ENCODE measurements around the gene NCK1. TPM values are rescaled to one million over a fixed set of nuclear protein-coding genes. Genes with fewer than 3 reads are reported as not detected.
"Not testable (repeated sequence)": the region's sequence is repeated elsewhere in the genome, so short reads cannot be mapped to it uniquely, and the experiment has no call there.

The NCK1 gene
- total and polyA plus RNA-seq, 2 donors: 45.2 to 70.2 TPM

DNA sequence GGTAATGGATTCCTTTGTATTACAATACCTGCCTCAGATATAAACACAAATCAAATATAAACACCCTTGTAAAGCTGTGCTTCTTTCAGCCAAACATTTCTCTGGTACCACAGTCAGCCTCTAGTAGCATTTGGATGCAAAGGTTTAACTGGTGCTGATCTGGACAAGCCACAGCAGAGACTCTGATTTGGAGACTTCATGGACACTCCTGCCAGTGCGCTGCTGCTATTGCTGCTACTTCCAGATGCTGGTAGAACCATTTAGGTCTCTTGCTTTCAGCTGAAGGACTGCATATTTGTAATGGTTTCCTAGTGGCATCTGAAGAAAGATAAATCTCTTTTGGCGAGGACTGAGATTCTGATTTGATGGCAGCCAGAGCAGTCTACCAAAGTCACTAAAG, 36.9 kb downstream of the NCK1 start:
- Histone ChIP-seq H3K27ac (ENCODE audit: low read depth in 1 of 2, low read length in 1 of 2) (peak overlapping the region; percentile 52 to 64), H3K4me3 (ENCODE audit: low read length in 2 of 2) (no peak overlapping the region), H3K27me3 (ENCODE audit: control insufficient read depth in 2 of 2, insufficient read depth in 1 of 2, low read length in 1 of 2) (no peaks in the 10 kb centered on the region), H3K36me3 (ENCODE audit: control insufficient read depth in 2 of 2, insufficient read depth in 2 of 2, low read length in 1 of 2) (peaks cover 4 to 16% of the 10 kb centered on the region in 2 donors), H3K9me3 (ENCODE audit: control insufficient read depth in 2 of 2, insufficient read depth in 1 of 2, low read length in 1 of 2) (peaks cover 2 to 5% of the 10 kb centered on the region in 2 donors), H3K4me1 (ENCODE audit: control insufficient read depth in 2 of 2, insufficient read depth in 2 of 2, low read length in 2 of 2) (peaks cover 4 to 11% of the 10 kb centered on the region in 2 donors)
- 97% methylated on average over 2 of the region's 2 CpGs for WGBS
- DNase-seq (ENCODE audit: low read depth in 6 of 9, low spot score in 9 of 9): no peak

- H3K4me1 ChIP-seq (ENCODE audit: control insufficient read depth in 2 of 2, insufficient read depth in 2 of 2, low read length in 2 of 2): peaks cover 2 to 10% of the 10 kb centered on the region in 2 donors
- no peaks in the 10 kb centered on the region for H3K27me3 ChIP-seq (ENCODE audit: control insufficient read depth in 2 of 2, insufficient read depth in 1 of 2, low read length in 1 of 2)
- H3K9me3 ChIP-seq (ENCODE audit: control insufficient read depth in 2 of 2, insufficient read depth in 1 of 2, low read length in 1 of 2): peaks cover 2 to 9% of the 10 kb centered on the region in 2 donors
- H3K36me3 ChIP-seq (ENCODE audit: control insufficient read depth in 2 of 2, insufficient read depth in 2 of 2, low read length in 1 of 2): peaks cover 4 to 16% of the 10 kb centered on the region in 2 donors
- H3K27ac ChIP-seq (ENCODE audit: low read depth in 1 of 2, low read length in 1 of 2): no peak overlapping the region
- 66% methylated on average over 2 of the region's 2 CpGs for WGBS
- no peak overlapping the region for H3K4me3 ChIP-seq (ENCODE audit: low read length in 2 of 2)
- DNase-seq (ENCODE audit: low read depth in 6 of 9, low spot score in 9 of 9): no peak
Measured at GRCh38 chr3:136899622-136900158, 37.7 kb downstream of the NCK1 start.

DNA sequence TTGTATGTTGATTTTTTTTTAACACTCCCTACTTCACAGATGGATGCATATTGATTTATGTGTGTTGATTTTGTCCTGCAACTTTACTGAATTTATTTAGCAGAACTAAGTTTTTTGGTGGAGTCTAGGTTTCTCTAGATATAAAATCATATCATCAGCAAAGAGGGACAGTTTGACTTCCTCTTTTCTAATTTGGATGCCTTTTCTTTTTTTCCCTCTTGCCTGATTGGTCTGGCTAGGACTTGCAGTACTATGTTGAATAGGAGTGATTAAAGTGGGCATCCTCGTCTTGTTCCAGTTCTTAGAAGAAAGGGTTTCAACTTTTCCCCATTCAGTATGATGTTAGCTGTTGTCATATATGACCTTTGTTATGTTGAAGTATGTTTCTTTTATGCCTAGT, 38.7 kb downstream of the NCK1 start:
- H3K27me3 ChIP-seq (ENCODE audit: control insufficient read depth in 2 of 2, insufficient read depth in 1 of 2, low read length in 1 of 2); DNase-seq (ENCODE audit: low read depth in 6 of 9, low spot score in 9 of 9); H3K4me1 ChIP-seq (ENCODE audit: control insufficient read depth in 2 of 2, insufficient read depth in 2 of 2, low read length in 2 of 2); H3K27ac ChIP-seq (ENCODE audit: low read depth in 1 of 2, low read length in 1 of 2); H3K4me3 ChIP-seq (ENCODE audit: low read length in 2 of 2): not testable (repeated sequence)
- Histone ChIP-seq H3K36me3 (ENCODE audit: control insufficient read depth in 2 of 2, insufficient read depth in 2 of 2, low read length in 1 of 2) (peaks cover 4 to 16% of the 10 kb centered on the region in 2 donors), H3K9me3 (ENCODE audit: control insufficient read depth in 2 of 2, insufficient read depth in 1 of 2, low read length in 1 of 2) (peaks cover 2 to 15% of the 10 kb centered on the region in 2 donors)
- WGBS: 66% methylated on average over 1 of the region's 1 CpG

DNA sequence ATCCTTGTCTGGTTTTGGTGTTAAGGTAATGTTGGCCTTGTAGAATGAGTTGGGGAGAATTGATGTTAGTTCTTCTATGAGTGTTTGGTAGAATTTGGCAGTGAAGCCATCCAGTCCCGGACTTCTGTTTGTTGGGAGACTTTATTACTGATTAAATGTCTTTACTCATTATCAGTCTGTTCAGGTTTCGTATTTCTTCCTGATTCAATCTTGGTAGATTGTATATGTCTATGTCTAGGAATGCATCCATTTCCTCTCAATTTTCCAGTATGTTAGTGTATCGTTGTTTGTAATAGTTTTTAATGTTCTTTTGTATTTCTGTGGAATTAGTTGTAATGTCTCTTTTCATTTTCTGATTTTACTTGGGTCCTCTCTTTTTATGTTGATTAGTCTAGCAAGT, 39.4 kb downstream of the NCK1 start:
- Histone ChIP-seq H3K9me3 (ENCODE audit: control insufficient read depth in 2 of 2, insufficient read depth in 1 of 2, low read length in 1 of 2) (peaks cover 2 to 15% of the 10 kb centered on the region in 2 donors), H3K4me1 (ENCODE audit: control insufficient read depth in 2 of 2, insufficient read depth in 2 of 2, low read length in 2 of 2) (peaks cover 8 to 12% of the 10 kb centered on the region in 2 donors), H3K27ac (ENCODE audit: low read depth in 1 of 2, low read length in 1 of 2) (no peak overlapping the region), H3K4me3 (ENCODE audit: low read length in 2 of 2) (no peak overlapping the region), H3K36me3 (ENCODE audit: control insufficient read depth in 2 of 2, insufficient read depth in 2 of 2, low read length in 1 of 2) (peaks cover 2 to 14% of the 10 kb centered on the region in 2 donors), H3K27me3 (ENCODE audit: control insufficient read depth in 2 of 2, insufficient read depth in 1 of 2, low read length in 1 of 2) (no peaks in the 10 kb centered on the region)
- WGBS: 98% methylated on average over 3 of the region's 3 CpGs
- DNase-seq (ENCODE audit: low read depth in 6 of 9, low spot score in 9 of 9): no peak

GRCh38 chr3:136902530-136902929, 40.5 kb downstream of the NCK1 start:
- peaks cover 13 to 23% of the 10 kb centered on the region in 2 donors for H3K4me1 ChIP-seq (ENCODE audit: control insufficient read depth in 2 of 2, insufficient read depth in 2 of 2, low read length in 2 of 2)
- H3K4me3 ChIP-seq (ENCODE audit: low read length in 2 of 2): not testable (repeated sequence)

DNA sequence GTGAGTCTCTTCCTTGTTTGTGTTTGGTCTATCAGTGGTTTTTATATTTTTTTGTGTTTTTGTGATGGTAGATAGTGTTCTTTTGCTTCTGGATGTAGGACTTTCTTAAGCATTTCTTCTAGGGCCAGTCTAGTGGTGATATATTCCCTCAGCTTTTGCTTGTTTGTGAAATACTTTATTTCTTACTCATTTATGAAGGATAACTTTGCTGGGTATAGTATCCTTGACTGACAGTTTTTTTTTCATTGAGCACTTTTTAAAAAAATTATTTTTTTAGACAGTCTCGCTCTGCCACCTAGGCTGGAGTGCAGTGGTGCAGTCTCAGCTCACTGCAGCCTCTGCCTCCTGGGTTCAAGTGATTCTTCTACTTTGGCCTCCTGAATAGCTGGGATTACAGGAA, 41.9 kb downstream of the NCK1 start:
- H3K27me3 ChIP-seq (ENCODE audit: control insufficient read depth in 2 of 2, insufficient read depth in 1 of 2, low read length in 1 of 2): no peaks in the 10 kb centered on the region
- WGBS: 58% methylated on average over 1 of the region's 1 CpG
- H3K4me1 ChIP-seq (ENCODE audit: control insufficient read depth in 2 of 2, insufficient read depth in 2 of 2, low read length in 2 of 2): peaks cover 11 to 23% of the 10 kb centered on the region in 2 donors
- no peak overlapping the region for H3K27ac ChIP-seq (ENCODE audit: low read depth in 1 of 2, low read length in 1 of 2)
- no peak for DNase-seq (ENCODE audit: low read depth in 6 of 9, low spot score in 9 of 9)
- H3K4me3 ChIP-seq (ENCODE audit: low read length in 2 of 2): no peak overlapping the region
- peaks cover 0 to 12% of the 10 kb centered on the region in 2 donors for H3K36me3 ChIP-seq (ENCODE audit: control insufficient read depth in 2 of 2, insufficient read depth in 2 of 2, low read length in 1 of 2)
- peaks cover 2 to 17% of the 10 kb centered on the region in 2 donors for H3K9me3 ChIP-seq (ENCODE audit: control insufficient read depth in 2 of 2, insufficient read depth in 1 of 2, low read length in 1 of 2)

More at GRCh38 chr3:136902530-136902929, 40.5 kb downstream of the NCK1 start:
- H3K27me3 ChIP-seq (ENCODE audit: control insufficient read depth in 2 of 2, insufficient read depth in 1 of 2, low read length in 1 of 2); H3K27ac ChIP-seq (ENCODE audit: low read depth in 1 of 2, low read length in 1 of 2); DNase-seq (ENCODE audit: low read depth in 6 of 9, low spot score in 9 of 9): not testable (repeated sequence)
- Histone ChIP-seq H3K36me3 (ENCODE audit: control insufficient read depth in 2 of 2, insufficient read depth in 2 of 2, low read length in 1 of 2) (peaks cover 0 to 12% of the 10 kb centered on the region in 2 donors), H3K9me3 (ENCODE audit: control insufficient read depth in 2 of 2, insufficient read depth in 1 of 2, low read length in 1 of 2) (peaks cover 2 to 17% of the 10 kb centered on the region in 2 donors)
- 93% methylated on average over 1 of the region's 1 CpG for WGBS

DNA sequence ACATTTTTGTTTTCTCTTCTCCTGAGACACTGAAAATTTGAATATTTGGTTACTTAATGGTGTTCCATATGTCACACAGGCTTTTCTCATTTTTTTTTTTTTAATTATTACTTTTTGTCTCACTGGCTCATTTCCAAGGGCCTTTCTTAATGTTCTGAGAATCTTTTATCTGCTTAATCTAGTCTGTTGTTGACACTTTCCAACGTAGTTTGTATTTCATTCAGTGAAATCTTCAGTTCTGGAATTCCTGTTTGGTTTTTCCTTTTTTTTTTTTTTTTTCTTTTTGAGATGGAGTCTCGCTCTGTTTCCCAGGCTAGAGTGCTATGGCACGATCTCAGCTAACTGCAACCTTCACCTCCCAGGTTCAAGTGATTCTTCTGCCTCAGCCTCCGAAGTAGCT, 42.7 kb downstream of the NCK1 start:
- H3K4me1 ChIP-seq (ENCODE audit: control insufficient read depth in 2 of 2, insufficient read depth in 2 of 2, low read length in 2 of 2): peaks cover 11 to 21% of the 10 kb centered on the region in 2 donors
- H3K9me3 ChIP-seq (ENCODE audit: control insufficient read depth in 2 of 2, insufficient read depth in 1 of 2, low read length in 1 of 2): peaks cover 2 to 17% of the 10 kb centered on the region in 2 donors
- DNase-seq (ENCODE audit: low read depth in 6 of 9, low spot score in 9 of 9): no peak
- H3K27ac ChIP-seq (ENCODE audit: low read depth in 1 of 2, low read length in 1 of 2): no peak overlapping the region
- peaks cover 0 to 7% of the 10 kb centered on the region in 2 donors for H3K36me3 ChIP-seq (ENCODE audit: control insufficient read depth in 2 of 2, insufficient read depth in 2 of 2, low read length in 1 of 2)
- no peak overlapping the region for H3K4me3 ChIP-seq (ENCODE audit: low read length in 2 of 2)
- 82% methylated on average over 4 of the region's 4 CpGs for WGBS
- H3K27me3 ChIP-seq (ENCODE audit: control insufficient read depth in 2 of 2, insufficient read depth in 1 of 2, low read length in 1 of 2): no peaks in the 10 kb centered on the region

DNA sequence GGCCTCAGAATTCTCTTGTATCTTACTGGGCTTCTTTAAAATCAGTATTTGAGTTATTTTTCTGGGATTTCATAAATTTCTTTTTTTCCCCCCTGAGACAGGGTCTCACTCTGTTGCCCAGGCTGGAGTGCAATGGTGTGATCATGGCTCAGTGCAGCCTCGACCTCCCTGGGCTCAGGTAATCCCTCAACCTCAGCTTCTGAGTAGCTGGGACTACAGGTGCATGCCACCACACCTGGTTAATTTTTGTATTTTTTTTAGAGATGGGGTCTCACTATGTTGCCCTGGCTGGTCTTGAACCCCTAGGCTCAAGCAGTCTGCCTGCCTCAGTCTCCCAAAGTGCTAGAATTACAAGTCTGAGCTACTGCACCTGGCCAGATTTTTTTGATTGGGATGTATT, 43.5 kb downstream of the NCK1 start:
- peaks cover 11 to 18% of the 10 kb centered on the region in 2 donors for H3K4me1 ChIP-seq (ENCODE audit: control insufficient read depth in 2 of 2, insufficient read depth in 2 of 2, low read length in 2 of 2)

DNA sequence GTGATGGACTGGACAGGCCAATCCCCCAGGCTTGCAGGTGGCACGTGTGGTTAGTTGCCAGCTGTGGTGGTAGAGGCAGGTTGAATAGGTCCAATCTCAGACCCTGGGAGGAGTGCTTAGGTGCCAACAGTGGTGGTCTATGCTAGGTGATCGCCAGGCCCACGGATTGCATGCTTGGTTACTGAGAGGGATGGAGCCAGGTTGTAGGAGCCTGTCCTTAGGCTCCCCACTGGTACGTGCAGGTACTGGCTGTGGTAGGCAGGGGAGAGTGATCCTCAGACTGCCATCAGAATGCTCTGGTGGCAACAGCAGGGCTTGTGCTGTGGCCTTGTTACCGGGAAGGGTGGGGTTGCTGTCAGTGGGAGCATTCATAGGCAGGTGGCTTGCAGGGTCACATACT, 44.7 kb downstream of the NCK1 start:
- no peak overlapping the region for H3K4me3 ChIP-seq (ENCODE audit: low read length in 2 of 2)
- no peak for DNase-seq (ENCODE audit: low read depth in 6 of 9, low spot score in 9 of 9)
- 85% methylated on average over 5 of the region's 5 CpGs for WGBS
- H3K9me3 ChIP-seq (ENCODE audit: control insufficient read depth in 2 of 2, insufficient read depth in 1 of 2, low read length in 1 of 2): peaks cover 2 to 17% of the 10 kb centered on the region in 2 donors
- H3K27ac ChIP-seq (ENCODE audit: low read depth in 1 of 2, low read length in 1 of 2): peak overlapping the region; percentile 15
- H3K36me3 ChIP-seq (ENCODE audit: control insufficient read depth in 2 of 2, insufficient read depth in 2 of 2, low read length in 1 of 2): peaks cover 0 to 4% of the 10 kb centered on the region in 2 donors
- H3K27me3 ChIP-seq (ENCODE audit: control insufficient read depth in 2 of 2, insufficient read depth in 1 of 2, low read length in 1 of 2): no peaks in the 10 kb centered on the region
- peaks cover 11 to 18% of the 10 kb centered on the region in 2 donors for H3K4me1 ChIP-seq (ENCODE audit: control insufficient read depth in 2 of 2, insufficient read depth in 2 of 2, low read length in 2 of 2)

More for the DNA sequence above, 43.5 kb downstream of the NCK1 start:
- Histone ChIP-seq H3K27me3 (ENCODE audit: control insufficient read depth in 2 of 2, insufficient read depth in 1 of 2, low read length in 1 of 2) (no peaks in the 10 kb centered on the region), H3K9me3 (ENCODE audit: control insufficient read depth in 2 of 2, insufficient read depth in 1 of 2, low read length in 1 of 2) (peaks cover 2 to 17% of the 10 kb centered on the region in 2 donors), H3K27ac (ENCODE audit: low read depth in 1 of 2, low read length in 1 of 2) (no peak overlapping the region), H3K36me3 (ENCODE audit: control insufficient read depth in 2 of 2, insufficient read depth in 2 of 2, low read length in 1 of 2) (peaks cover 0 to 4% of the 10 kb centered on the region in 2 donors), H3K4me3 (ENCODE audit: low read length in 2 of 2) (no peak overlapping the region)
- 98% methylated on average over 1 of the region's 1 CpG for WGBS
- DNase-seq (ENCODE audit: low read depth in 6 of 9, low spot score in 9 of 9): no peak

All from thymus (tissue), 11 donors.